Measurements from ENCODE around the gene ANKRD60.

Gene ANKRD60

DNA sequence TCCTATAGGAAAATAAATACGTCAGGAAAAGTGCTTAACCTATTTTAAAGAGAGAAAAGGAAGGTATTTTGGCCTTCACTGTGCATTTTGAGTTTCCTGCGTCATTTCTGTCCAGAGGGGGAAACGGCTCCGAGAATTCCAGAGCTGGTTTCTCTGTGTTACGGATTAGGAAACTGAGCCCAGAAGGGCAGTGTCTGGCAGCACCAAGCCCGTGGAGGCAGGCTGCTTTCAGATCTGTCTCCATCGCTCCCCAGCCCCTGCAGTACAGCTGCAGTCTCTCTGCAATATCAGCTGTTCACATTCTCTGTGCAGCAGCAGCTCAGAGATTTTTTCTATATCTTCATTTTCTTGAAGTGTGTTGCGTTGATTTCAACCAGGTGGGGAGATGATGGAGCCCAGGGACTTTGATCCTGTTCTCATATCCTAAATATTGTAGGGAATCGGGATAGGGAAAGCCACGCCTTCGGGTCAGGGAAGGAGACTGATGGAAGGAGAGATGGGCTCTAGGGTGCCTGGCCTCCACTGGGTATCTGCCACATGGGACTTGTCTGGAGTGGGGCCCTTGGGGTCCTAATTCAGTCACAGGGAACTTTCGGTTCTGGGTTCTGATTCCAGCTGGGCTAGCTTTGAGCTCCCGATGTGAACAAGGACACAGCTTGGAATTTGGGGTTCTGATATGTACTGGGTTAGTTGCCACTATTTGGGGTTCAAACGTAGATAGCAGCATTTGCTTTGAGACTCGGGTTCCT lies 2.8 kb downstream of the ANKRD60 start:
- H3K4me1 ChIP-seq: peaks cover 0 to 8% (median 4%) of the 10 kb centered on the region in 4 donors
- intact Hi-C loops (cut with DNase I; ENCODE audit: low total_unique reads): no loop called here
- TF ChIP-seq, protein P1, sequence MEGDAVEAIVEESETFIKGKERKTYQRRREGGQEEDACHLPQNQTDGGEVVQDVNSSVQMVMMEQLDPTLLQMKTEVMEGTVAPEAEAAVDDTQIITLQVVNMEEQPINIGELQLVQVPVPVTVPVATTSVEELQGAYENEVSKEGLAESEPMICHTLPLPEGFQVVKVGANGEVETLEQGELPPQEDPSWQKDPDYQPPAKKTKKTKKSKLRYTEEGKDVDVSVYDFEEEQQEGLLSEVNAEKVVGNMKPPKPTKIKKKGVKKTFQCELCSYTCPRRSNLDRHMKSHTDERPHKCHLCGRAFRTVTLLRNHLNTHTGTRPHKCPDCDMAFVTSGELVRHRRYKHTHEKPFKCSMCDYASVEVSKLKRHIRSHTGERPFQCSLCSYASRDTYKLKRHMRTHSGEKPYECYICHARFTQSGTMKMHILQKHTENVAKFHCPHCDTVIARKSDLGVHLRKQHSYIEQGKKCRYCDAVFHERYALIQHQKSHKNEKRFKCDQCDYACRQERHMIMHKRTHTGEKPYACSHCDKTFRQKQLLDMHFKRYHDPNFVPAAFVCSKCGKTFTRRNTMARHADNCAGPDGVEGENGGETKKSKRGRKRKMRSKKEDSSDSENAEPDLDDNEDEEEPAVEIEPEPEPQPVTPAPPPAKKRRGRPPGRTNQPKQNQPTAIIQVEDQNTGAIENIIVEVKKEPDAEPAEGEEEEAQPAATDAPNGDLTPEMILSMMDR (IDR thresholded peaks at IDR 0.05): no peak
- H3K27me3 ChIP-seq: peaks cover 0 to 61% of the 10 kb centered on the region in 2 donors
- H3K4me3 ChIP-seq: no peak overlapping the region
- DNase-seq: peak in 1 of 2 donors; percentile 5
- no peaks in the 10 kb centered on the region for H3K36me3 ChIP-seq
- no peaks in the 10 kb centered on the region for H3K9me3 ChIP-seq
- H3K27ac ChIP-seq: no peak overlapping the region

DNA sequence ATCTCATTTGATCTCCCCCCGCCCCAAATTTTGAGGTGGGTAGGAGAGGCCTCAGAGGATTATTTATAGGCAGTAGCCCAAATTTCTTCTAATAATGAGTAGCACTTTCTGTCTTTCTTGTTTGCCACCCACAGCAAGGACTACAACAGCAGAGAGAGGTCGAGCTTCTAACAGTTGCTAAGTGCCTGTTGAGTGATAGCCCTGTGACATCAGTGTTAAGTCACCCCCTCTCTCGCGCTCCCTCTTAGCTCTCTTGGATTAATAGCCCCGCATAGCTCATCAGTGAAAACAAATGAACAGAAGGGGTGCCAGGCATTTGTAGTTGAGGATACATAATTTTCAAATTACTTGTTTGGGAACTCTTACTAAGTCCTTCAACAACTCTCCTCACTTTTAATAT lies 3.5 kb downstream of the ANKRD60 start:
- H3K27me3 ChIP-seq: peaks cover 0 to 66% of the 10 kb centered on the region in 2 donors
- H3K27ac ChIP-seq: no peak overlapping the region
- H3K9me3 ChIP-seq: no peaks in the 10 kb centered on the region
- intact Hi-C loops (cut with DNase I; ENCODE audit: low total_unique reads): no loop called here
- peak in 1 of 2 donors; percentile 2 for DNase-seq
- H3K4me3 ChIP-seq: no peak overlapping the region
- H3K36me3 ChIP-seq: no peaks in the 10 kb centered on the region
- TF ChIP-seq, protein P1 (IDR thresholded peaks at IDR 0.05): no peak
- peaks cover 0 to 8% (median 4%) of the 10 kb centered on the region in 4 donors for H3K4me1 ChIP-seq

DNA sequence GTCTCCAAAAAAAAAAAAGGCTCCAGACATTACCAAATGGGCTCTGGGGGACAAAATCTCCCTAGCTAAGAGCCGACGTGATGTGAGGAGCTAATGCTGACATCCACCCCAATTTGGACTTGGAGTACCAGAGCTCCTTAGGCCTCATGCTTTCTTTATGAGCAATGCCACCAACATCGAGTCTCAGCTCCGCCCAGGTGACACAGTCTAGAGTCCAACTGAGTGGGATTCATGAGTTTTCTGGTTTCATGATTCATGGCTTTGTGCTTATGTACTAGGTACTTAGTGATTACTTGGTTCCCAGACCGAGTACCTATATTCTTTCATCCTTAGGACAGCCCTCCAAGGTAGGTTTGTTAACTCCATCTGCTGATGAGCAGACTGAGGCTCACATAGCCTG lies 4.4 kb downstream of the ANKRD60 start:
- Histone ChIP-seq H3K27ac (no peak overlapping the region), H3K4me3 (no peak overlapping the region), H3K27me3 (peaks cover 0 to 65% of the 10 kb centered on the region in 2 donors), H3K9me3 (peaks cover 0 to 2% (median 0%) of the 10 kb centered on the region in 3 donors), H3K4me1 (peaks cover 0 to 8% (median 4%) of the 10 kb centered on the region in 4 donors), H3K36me3 (no peaks in the 10 kb centered on the region)
- DNase-seq: no peak
- intact Hi-C loops (cut with DNase I; ENCODE audit: low total_unique reads): no loop called here
- TF ChIP-seq, protein P1 (IDR thresholded peaks at IDR 0.05): no peak

DNA sequence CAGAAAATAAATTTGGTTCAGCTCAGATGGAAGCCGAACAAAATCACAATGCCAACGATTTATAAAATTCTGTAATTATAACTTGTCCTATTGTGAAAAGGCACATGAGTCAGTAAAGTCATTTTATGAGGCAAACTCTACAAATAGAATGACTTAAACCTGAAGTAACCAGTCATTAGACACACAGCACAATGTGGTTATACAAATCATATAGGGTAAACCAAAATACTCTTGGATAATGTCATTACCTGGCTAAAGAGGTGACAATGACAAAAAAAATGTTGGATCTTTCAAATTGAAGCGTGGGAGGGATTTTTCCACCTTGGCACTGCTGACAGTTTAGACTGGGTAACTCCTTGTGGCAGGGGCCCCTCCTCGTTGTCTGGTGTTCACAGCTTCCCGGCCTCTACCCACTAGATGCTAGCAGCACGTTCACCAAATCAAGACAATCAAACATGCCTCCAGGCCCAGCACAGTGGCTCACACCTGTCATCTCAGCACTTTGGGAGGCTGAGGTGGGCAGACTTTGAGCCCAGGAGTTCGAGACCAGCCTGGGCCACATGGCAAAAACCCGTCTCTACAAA lies 5.0 kb downstream of the ANKRD60 start:
- TF ChIP-seq, protein P1 (IDR thresholded peaks at IDR 0.05): no peak
- H3K36me3 ChIP-seq: no peaks in the 10 kb centered on the region
- no peak for DNase-seq
- intact Hi-C loops (cut with DNase I; ENCODE audit: low total_unique reads): no loop called here
- no peak overlapping the region for H3K27ac ChIP-seq
- peaks cover 0 to 62% of the 10 kb centered on the region in 2 donors for H3K27me3 ChIP-seq
- H3K4me1 ChIP-seq: peaks cover 0 to 5% (median 2%) of the 10 kb centered on the region in 4 donors
- H3K4me3 ChIP-seq: no peak overlapping the region
- peaks cover 0 to 7% (median 0%) of the 10 kb centered on the region in 3 donors for H3K9me3 ChIP-seq

DNA sequence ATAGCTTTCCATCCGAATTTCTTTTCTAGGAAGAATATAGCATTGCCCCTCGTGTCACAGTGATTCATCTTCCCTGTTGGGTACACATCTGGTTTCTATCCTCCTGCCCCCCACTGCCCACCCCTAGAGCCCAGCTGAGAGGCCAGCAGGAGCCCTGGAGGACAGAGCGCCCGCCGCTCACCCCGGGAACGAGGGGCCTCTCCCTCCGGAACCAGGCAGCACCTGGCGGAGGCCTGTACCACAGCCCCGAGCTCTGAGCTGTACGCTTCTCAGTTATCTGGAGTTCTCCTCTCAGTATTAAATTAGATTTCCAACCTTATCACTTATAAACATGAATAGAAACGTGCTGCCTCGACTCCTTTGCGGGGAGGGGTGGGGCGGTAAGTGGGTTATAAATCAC lies 6.0 kb downstream of the ANKRD60 start:
- TF ChIP-seq, protein P1 (IDR thresholded peaks at IDR 0.05): no peak
- Histone ChIP-seq H3K4me3 (no peak overlapping the region), H3K4me1 (no peaks in the 10 kb centered on the region), H3K9me3 (peaks cover 0 to 7% (median 0%) of the 10 kb centered on the region in 3 donors), H3K27me3 (peaks cover 0 to 55% of the 10 kb centered on the region in 2 donors), H3K27ac (no peak overlapping the region), H3K36me3 (no peaks in the 10 kb centered on the region)
- intact Hi-C loops (cut with DNase I; ENCODE audit: low total_unique reads): no loop called here
- peak in 1 of 2 donors; percentile 38 for DNase-seq

All from tibial artery (tissue), 4 donors.